Retinal pigment epithelial cell (primary cell): Measurements from ENCODE around the gene AP3D1.
A peak's percentile ranks its signal among the peaks of the same experiment; 100 is the strongest.

Experiments used
- DNase-seq: peaks from one replicate; pipeline ENCODE4 v3.0.0-alpha.2; 2010; ENCODE audit warnings: low read depth
- H3K4me3 ChIP-seq: 2 replicates; pipeline ENCODE4 v1.5.1; 2011; ENCODE audit warnings: mild to moderate bottlenecking, low read length, control low read depth, moderate library complexity
- TF ChIP-seq, protein P1 (sequence below): conservative IDR thresholded peaks from 2 replicates; pipeline ENCODE4 v1.5.1; 2011; ENCODE audit warnings: low read depth, low read length, control low read depth, inconsistent platforms

Gene AP3D1

GRCh38 chr19:2060884-2061494 lies 90.4 kb downstream of the AP3D1 start:
- peak overlapping the region; percentile 26 for H3K4me3 ChIP-seq
- TF ChIP-seq, protein P1, sequence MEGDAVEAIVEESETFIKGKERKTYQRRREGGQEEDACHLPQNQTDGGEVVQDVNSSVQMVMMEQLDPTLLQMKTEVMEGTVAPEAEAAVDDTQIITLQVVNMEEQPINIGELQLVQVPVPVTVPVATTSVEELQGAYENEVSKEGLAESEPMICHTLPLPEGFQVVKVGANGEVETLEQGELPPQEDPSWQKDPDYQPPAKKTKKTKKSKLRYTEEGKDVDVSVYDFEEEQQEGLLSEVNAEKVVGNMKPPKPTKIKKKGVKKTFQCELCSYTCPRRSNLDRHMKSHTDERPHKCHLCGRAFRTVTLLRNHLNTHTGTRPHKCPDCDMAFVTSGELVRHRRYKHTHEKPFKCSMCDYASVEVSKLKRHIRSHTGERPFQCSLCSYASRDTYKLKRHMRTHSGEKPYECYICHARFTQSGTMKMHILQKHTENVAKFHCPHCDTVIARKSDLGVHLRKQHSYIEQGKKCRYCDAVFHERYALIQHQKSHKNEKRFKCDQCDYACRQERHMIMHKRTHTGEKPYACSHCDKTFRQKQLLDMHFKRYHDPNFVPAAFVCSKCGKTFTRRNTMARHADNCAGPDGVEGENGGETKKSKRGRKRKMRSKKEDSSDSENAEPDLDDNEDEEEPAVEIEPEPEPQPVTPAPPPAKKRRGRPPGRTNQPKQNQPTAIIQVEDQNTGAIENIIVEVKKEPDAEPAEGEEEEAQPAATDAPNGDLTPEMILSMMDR = no peak
- DNase-seq = no peak

DNA sequence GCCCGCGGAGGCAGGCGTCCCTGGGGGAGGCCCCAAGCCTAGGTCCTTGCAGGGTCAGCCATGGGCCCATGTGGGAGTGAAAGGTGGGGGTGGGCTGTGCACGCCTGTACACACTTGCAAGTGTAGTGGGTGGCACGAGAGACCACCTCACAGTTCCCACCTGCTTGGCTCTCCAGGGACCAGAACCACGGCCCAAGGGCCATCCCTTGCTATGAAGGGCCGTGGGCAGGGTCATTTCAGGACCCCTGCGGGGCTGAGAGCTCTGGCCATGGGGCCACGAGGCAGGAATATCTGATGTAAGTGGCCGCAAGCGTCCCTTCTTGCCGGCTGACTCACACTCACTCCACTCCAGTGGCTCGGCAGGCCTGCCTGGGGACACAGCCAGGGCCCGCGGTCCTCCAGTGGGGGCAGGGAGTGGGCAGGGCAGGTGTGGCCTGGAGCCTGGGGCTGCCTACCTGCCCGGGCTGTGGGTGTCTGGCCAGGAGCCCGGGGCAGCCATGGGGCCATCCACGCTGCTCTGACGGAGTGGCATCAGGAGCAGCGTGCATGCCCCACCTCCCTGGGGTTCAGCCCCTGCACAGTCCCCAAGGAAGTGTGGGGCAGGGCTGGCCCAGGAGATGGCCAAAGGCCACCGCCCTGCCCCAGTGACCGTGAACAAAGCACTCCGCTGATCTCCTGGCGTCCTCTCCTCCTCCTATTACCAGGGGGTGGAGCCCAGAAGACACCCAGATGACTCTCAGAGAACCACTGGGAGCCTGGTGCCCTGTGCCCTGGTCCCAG lies 91.8 kb downstream of the AP3D1 start:
- TF ChIP-seq, protein P1 = no peak
- no peak for DNase-seq
- no peak overlapping the region for H3K4me3 ChIP-seq

DNA sequence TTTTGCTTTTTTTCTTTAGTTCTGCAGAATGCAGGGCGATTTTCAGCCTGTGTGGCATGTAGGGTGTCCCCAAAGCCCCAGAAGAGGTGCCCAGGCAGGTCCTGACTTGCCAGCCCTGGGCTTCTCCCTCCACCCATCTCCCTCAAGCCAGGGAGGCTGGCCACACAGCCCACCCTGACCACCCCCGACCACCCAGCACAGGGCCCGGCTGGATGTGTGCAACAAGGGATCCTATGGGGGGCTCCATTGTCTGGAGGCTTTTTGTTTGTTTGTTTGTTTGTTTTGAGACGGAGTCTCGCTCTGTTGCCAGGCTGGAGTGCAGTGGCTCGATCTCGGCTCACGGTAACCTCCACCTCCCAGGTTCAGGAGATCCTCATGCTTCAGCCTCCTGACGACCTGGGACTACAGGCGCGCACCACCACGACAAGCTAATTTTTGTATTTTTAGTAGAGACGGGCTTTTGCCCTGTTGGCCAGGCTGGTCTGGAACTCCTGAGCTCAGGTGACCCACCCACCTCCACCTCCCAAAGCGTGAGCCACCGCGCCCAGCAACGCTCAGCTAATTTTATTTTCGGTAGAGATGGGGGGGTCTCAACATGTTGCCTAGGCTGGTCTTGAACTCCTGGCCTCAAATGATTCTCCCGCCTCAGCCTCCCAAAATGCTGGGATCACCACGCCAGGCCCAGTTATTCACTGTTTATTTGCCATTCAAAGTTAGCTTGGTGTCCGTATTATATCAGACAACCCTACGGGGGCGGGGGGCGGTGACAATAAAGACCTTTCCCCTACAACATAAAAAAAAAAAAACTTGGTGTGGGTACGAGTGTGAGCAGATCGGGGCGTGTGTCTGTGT lies 92.6 kb downstream of the AP3D1 start:
- no peak overlapping the region for H3K4me3 ChIP-seq
- no peak for DNase-seq
- TF ChIP-seq, protein P1 = no peak

DNA sequence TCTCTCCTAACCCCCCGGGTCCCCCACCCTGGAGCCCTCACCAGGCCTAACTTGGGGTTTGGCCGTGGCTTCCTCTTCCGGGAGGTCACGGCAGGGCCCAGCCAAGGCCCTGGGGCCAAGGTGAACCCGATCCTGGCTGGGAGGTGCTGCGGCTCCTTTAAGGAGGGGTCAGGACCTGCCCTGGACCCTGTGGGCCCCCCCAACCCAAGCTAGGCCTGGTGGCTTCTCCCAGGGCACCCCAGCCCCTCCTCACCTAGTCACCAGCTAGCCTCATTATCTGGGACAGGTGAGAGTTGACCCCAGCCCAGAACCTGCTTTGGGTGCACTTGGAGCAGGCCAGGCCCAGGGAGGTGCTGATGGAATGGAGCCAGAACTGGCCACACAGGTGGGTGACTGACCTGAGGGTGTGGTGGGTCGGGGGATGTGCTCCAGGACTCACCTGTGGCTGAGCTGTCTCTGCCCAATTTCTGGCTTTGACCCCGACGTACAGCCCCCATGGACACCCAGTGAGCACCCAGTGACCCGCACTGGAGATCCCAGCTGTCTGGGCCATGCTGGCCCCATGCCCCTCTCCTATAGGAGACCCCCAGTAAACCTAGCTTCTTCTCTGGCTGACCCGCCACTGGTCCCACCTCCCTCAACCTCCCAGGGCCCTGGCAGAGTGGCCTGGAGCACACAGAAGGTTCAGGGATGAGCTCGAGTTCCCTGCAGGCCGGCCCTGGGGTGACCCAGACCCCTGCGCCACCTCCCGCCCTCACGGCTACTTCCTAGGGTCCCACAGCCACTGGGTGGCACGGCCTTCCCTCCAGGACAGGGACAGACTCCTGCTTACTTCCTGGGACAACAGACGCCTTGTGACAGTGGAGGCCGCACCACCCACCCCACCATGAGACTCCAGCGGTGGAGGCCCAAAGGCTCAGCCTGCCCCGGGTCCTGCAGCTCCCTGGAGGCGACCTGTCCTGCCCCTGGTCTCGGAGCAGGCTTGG lies 93.6 kb downstream of the AP3D1 start:
- no peak overlapping the region for H3K4me3 ChIP-seq
- no peak for DNase-seq
- TF ChIP-seq, protein P1 = no peak

- TF ChIP-seq, protein P1 = no peak
- H3K4me3 ChIP-seq = no peak overlapping the region
- no peak for DNase-seq
These were observed 94.6 kb downstream of the AP3D1 start for GRCh38 chr19:2056837-2057192.
